Psoas muscle (tissue), 8 donors: ENCODE measurements around the gene KRT72. TPM values are rescaled to one million over a fixed set of nuclear protein-coding genes. Genes with fewer than 3 reads are reported as not detected.

Experiments
- ATAC-seq, 4 donors: fragments of 200-7000 bp; cut with Tn5 transposase; one replicate each; pipeline ENCODE4 v1.9.1; 2020; ENCODE audit warnings: moderate library complexity in 3 of 4, mild to moderate bottlenecking in 2 of 4
- DNase-seq, 2 donors: peaks; one replicate each; pipeline ENCODE4 v3.0.0-alpha.2; 2020
- H3K27ac ChIP-seq: fragments of 200-600 bp; one replicate; pipeline ENCODE4 v1.8.0; 2022
- H3K27me3 ChIP-seq, 3 donors: fragments of 200-600 bp in 1 of 3; one replicate each; pipeline versions ENCODE4 v1.6.1 to v1.8.0; 2013 to 2022; ENCODE audit warnings: low read length in 2 of 3, mild to moderate bottlenecking in 2 of 3, moderate library complexity in 1 of 3; ENCODE audit not compliant: insufficient read depth in 3 of 3
- H3K36me3 ChIP-seq, 2 donors: fragments of 200-600 bp in 1 of 2; one replicate each; pipeline versions ENCODE4 v1.6.1 to v1.8.0; 2013 to 2022; ENCODE audit warnings: low read depth in 1 of 2, mild to moderate bottlenecking in 1 of 2, moderate library complexity in 1 of 2; ENCODE audit not compliant: insufficient read depth in 1 of 2
- H3K4me1 ChIP-seq: fragments of 200-600 bp; one replicate; pipeline ENCODE4 v1.8.0; 2022
- H3K4me3 ChIP-seq: fragments of 200-600 bp; one replicate; pipeline ENCODE4 v1.8.0; 2022; ENCODE audit warnings: mild to moderate bottlenecking
- H3K9me3 ChIP-seq: fragments of 200-600 bp; one replicate; pipeline ENCODE4 v1.8.0; 2022
- CTCF ChIP-seq: fragments of 200-600 bp; IDR thresholded peaks from one replicate; pipeline ENCODE4 v1.8.0; 2022; ENCODE audit warnings: antibody characterized with exemption
- WGBS, 3 donors: extraction: QIAGEN DNeasy Blood & Tissue Kit; methylation state at CpG; one replicate each; pipeline versions ENCODE4 v1.1.6 to v1.1.7; 2013; 5-methylcytosine and 5-hydroxymethylcytosine counted together
- intact Hi-C, 2 donors: fragments of 100-400 bp; cut with DNase I; formaldehyde crosslinking; loops; one replicate each; pipeline versions ENCODE4 v1.11.0 to v1.14.2; 2022
- polyA plus RNA-seq, 3 donors: library from polyadenylated mRNA; stranded (reverse); fragments of 200-250 nt; gene quantifications; one replicate each; pipeline ENCODE4 v1.2.3, GENCODE V29; 2013
- total RNA-seq, 4 donors: library from RNA; stranded (reverse); fragmentation: NEBNext Ultra II Directional in 2 of 4; extraction: Animal tissue kit (Norgen Biotek cat#: 25700) in 2 of 4; gene quantifications; one replicate each; pipeline versions ENCODE4 v1.2.1 to v1.2.4, GENCODE V29; 2021 to 2023
- donor health status: healthy with polysubstance abuse.
- donor health status: DM: no; HTN: no; CAD: no; lungs with moderate emphysema.
- donor health status: Bipolar disorder and iron deficiency.
- donor health status: healthy.
- donor health status: DM: yes; HTN: yes; CAD: no.
- donor health status: DM: no; HTN: no; CAD: no.
- donor health status: DM: no; HTN: no; CAD: no.
- donor health status: DM: yes; HTN: yes; CAD: no.

The KRT72 gene
- total and polyA plus RNA-seq, 7 donors = not detected

GRCh38 chr12:52622349-52622748 is 21.1 kb upstream of the KRT72 start:
- no peak for TF ChIP-seq CTCF
- H3K27me3 ChIP-seq = peaks cover 0 to 3% (median 0%) of the 10 kb centered on the region in 3 donors
- intact Hi-C loops = no loop called here
- H3K36me3 ChIP-seq = no peaks in the 10 kb centered on the region
- DNase-seq (no peak), ATAC-seq (no peak)
- H3K9me3 ChIP-seq = no peaks in the 10 kb centered on the region
- WGBS, 3 donors = 62 to 74% (median 70%) methylated on average over 5 of the region's 5 CpGs
- no peak overlapping the region for H3K4me3 ChIP-seq
- no peak overlapping the region for H3K27ac ChIP-seq
- no peaks in the 10 kb centered on the region for H3K4me1 ChIP-seq

- H3K4me3 ChIP-seq = no peak overlapping the region
- H3K27ac ChIP-seq = no peak overlapping the region
- no peaks in the 10 kb centered on the region for H3K9me3 ChIP-seq
- no peaks in the 10 kb centered on the region for H3K4me1 ChIP-seq
- ATAC-seq (no peak), DNase-seq (no peak)
- H3K36me3 ChIP-seq = no peaks in the 10 kb centered on the region
- intact Hi-C loops = no loop called here
- H3K27me3 ChIP-seq = peaks cover 0 to 3% (median 0%) of the 10 kb centered on the region in 3 donors
- 68 to 76% (median 70%) methylated on average over 2 of the region's 2 CpGs for WGBS, 3 donors
- TF ChIP-seq CTCF = no peak
Observed at GRCh38 chr12:52618866-52619265, 17.6 kb upstream of the KRT72 start.

- Histone ChIP-seq H3K4me3 (no peak within 1 kb of the TSS), H3K9me3 (no peaks in the 10 kb centered on the region), H3K36me3 (no peaks in the 10 kb centered on the region), H3K27me3 (peaks cover 0 to 3% (median 0%) of the 10 kb centered on the region in 3 donors), H3K4me1 (no peaks in the 10 kb centered on the region), H3K27ac (no peak within 1 kb of the TSS)
- 83 to 86% (median 85%) methylated on average over 14 of the region's 14 CpGs for WGBS, 3 donors
- ATAC-seq = no peak
- intact Hi-C loops = no loop called here
- TF ChIP-seq CTCF = no peak
- DNase-seq = no peak
Observed at GRCh38 chr12:52618216-52618615, 17.0 kb upstream of the KRT72 start, which contains the start of gene KRT73. Gene KRT73, minus strand, starts transcription at chr12:52618559. Its CDS starts 35 bp downstream, at chr12:52618524.

GRCh38 chr12:52617403-52617785 is 16.1 kb upstream of the KRT72 start:
- no peak for TF ChIP-seq CTCF
- 67 to 81% (median 75%) methylated on average over 7 of the region's 7 CpGs for WGBS, 3 donors
- Histone ChIP-seq H3K4me3 (no peak overlapping the region), H3K27ac (no peak overlapping the region), H3K9me3 (no peaks in the 10 kb centered on the region), H3K36me3 (no peaks in the 10 kb centered on the region), H3K27me3 (peaks cover 0 to 3% (median 0%) of the 10 kb centered on the region in 3 donors), H3K4me1 (no peaks in the 10 kb centered on the region)
- intact Hi-C loops = no loop called here
- DNase-seq (no peak), ATAC-seq (no peak)
